Astrocyte of the cerebellum (primary cell): ENCODE measurements around the gene CD81.
"Not testable (repeated sequence)": the region's sequence is repeated elsewhere in the genome, so short reads cannot be mapped to it uniquely, and the experiment has no call there.

Experiments
- DNase-seq: peaks from one replicate; pipeline ENCODE4 v3.0.0-alpha.2; 2011; ENCODE audit warnings: low read depth
- H3K4me3 ChIP-seq: 2 replicates; pipeline ENCODE4 v1.5.1; 2011; ENCODE audit warnings: mild to moderate bottlenecking, low read depth, low read length, moderate library complexity
- in situ Hi-C: cut with HindIII; loops from 2 replicates; pipeline ENCODE4 v1.10.0; 2017; ENCODE audit warnings: low sequenced_read_pairs
- TF ChIP-seq, protein P1 (sequence below): IDR thresholded peaks from 2 replicates; pipeline ENCODE4 v1.5.1; 2012; ENCODE audit warnings: low read length, low read depth, moderate library complexity, mild to moderate bottlenecking; ENCODE audit errors: missing control alignments

The CD81 gene

GRCh38 chr11:2347308-2347830 is 29.7 kb upstream of the CD81 start:
- no peak overlapping the region for H3K4me3 ChIP-seq
- TF ChIP-seq, protein P1, sequence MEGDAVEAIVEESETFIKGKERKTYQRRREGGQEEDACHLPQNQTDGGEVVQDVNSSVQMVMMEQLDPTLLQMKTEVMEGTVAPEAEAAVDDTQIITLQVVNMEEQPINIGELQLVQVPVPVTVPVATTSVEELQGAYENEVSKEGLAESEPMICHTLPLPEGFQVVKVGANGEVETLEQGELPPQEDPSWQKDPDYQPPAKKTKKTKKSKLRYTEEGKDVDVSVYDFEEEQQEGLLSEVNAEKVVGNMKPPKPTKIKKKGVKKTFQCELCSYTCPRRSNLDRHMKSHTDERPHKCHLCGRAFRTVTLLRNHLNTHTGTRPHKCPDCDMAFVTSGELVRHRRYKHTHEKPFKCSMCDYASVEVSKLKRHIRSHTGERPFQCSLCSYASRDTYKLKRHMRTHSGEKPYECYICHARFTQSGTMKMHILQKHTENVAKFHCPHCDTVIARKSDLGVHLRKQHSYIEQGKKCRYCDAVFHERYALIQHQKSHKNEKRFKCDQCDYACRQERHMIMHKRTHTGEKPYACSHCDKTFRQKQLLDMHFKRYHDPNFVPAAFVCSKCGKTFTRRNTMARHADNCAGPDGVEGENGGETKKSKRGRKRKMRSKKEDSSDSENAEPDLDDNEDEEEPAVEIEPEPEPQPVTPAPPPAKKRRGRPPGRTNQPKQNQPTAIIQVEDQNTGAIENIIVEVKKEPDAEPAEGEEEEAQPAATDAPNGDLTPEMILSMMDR = no peak
- in situ Hi-C loops = no loop called here
- DNase-seq = no peak

GRCh38 chr11:2348986-2349385 is 28.1 kb upstream of the CD81 start:
- TF ChIP-seq, protein P1 = no peak
- H3K4me3 ChIP-seq = no peak overlapping the region
- DNase-seq = peak; percentile 8
- in situ Hi-C loops = no loop called here

GRCh38 chr11:2351701-2352100 is 25.4 kb upstream of the CD81 start:
- DNase-seq = no peak
- in situ Hi-C loops = no loop called here
- TF ChIP-seq, protein P1 = no peak

GRCh38 chr11:2352420-2352819 is 24.7 kb upstream of the CD81 start:
- in situ Hi-C loops = no loop called here
- no peak overlapping the region for H3K4me3 ChIP-seq
- no peak for DNase-seq
- TF ChIP-seq, protein P1 = no peak

More at GRCh38 chr11:2351701-2352100, 25.4 kb upstream of the CD81 start:
- H3K4me3 ChIP-seq = no peak overlapping the region

GRCh38 chr11:2355000-2355644 is 22.0 kb upstream of the CD81 start:
- no peak overlapping the region for H3K4me3 ChIP-seq
- no peak for DNase-seq
- in situ Hi-C loops = no loop called here
- TF ChIP-seq, protein P1 = no peak

DNA sequence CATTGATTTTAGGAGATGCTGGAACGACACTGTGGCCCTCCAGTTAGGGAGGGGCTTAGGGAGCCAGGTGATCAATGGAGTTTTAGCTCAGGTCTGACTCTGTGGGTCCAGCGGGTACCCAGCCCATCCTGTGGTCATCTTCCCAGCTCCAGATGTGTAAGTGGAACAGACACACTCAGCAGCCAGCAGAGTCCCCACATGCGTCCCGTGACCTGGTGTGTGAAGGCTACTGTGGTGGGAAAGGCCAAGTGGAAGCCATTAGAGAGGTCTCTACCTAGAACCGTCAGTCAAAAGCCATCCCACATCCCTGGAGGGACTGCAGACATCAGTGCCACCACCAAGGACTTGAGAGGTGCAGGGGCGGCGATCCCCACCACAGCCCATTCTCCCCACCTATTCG is 19.9 kb upstream of the CD81 start:
- H3K4me3 ChIP-seq = no peak overlapping the region
- TF ChIP-seq, protein P1 = no peak
- DNase-seq = no peak
- in situ Hi-C loops = no loop called here

DNA sequence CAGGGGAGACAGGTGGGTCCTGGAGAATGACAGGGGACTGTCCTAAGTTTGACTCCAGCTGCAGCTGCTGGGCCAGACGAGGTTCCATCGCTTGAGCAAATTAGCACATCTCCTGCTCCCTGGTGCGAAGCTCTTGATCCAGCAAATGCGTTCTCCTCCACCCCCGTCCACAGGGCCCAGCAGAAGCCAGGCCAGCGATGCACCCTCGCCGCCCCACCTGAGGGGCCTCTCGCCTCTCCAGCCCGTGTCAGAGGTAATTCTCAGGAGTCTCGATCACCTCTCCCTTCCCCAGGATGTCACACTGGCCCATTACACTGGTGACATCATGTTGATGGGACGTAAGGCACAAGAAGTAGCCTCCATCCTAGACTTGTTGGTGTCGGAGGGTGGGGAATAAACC is 19.5 kb upstream of the CD81 start:
- in situ Hi-C loops, H3K4me3 ChIP-seq, DNase-seq: not testable (repeated sequence)
